GM19372 (cell line): ENCODE results near the gene SEC14L1.

ENCODE experiments used
- ATAC-seq: cut with Tn5 transposase; IDR thresholded peaks from one replicate; pipeline ENCODE4 v1.9.1; 2021; ENCODE audit warnings: mild to moderate bottlenecking, low read depth, moderate library complexity; ENCODE audit not compliant: unreplicated experiment

Gene SEC14L1

DNA sequence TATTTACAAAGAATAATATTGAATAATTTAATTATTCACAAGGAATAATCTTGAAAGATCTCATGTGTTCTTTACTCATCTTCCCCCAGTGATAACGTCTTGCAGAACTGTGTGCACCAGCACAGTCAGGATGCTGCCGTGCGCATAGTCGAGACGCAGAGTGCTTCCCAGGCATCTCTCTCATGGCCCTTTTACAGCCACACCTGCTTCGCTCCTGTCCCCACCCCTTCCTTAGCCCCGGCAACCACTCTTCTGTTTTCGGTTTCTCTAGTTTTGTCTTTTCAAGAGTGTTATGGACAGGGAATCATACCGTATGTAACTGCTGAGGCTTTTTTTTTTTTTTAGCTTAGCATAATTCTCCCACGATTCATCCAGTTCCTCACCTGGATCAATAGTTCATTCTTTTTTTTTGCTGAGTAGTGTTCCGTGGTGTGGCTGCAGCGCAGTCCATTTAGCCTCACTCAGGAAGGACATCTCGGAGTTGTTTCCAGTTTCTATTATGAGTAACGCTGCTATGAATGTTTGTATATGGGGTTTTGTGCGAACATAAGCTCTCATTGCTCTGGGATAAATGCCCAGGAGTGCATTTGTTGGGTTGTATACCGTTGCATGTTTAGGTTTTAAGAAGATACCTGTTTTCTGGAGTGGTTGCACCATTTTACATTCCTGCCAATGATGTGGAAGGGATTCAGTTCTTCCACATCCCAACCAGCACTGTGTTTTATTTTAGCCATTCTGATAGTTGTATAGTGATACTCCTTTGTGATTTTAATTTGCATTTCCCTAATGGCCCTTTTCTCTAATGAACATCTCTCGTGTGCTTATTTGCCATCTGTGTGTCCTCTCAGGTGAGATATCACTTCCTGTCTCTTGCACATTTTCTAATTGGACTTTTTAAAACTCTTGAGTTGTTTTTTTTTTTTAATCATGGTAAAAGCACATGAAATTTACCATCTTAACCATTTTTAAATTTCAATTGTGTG, 47.6 kb downstream of the SEC14L1 start:
- ATAC-seq = no peak

DNA sequence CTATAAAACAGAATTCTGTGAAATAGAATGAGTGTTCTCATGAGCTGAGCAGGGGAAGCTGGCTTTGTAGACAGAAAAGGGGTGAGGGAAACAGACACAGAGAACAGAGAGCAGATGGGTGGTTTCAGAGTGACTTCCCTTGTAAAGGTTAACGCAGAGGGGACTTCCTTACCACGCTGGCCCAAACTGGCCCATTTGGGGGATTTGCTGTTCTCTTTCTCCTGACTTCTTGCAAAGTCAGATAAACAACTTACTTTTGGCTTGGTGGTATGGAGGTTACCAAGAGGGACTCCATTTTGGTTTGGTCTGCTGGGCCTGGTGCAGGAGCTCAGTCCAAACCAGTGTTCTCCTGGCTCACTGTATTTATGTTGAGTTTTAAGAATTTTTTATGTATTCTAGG, 48.4 kb downstream of the SEC14L1 start:
- ATAC-seq = peak; percentile 79

DNA sequence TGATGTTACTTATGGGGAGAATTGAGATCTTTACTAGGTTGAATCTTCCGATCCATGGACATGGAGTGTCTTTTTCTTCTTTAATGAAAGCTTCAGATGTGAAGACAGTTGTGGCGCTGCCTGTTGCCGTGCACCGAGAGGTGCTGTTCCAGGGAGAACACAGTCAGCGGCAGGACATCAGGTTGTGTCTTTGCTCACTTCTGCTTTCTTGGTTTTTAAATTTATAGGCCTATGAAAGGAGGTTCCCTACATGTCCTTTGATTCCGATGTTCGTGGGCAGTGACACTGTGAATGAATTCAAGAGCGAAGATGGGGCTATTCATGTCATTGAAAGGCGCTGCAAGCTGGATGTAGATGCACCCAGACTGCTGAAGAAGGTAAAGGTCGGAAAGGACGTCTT, 49.8 kb downstream of the SEC14L1 start:
- no peak for ATAC-seq

DNA sequence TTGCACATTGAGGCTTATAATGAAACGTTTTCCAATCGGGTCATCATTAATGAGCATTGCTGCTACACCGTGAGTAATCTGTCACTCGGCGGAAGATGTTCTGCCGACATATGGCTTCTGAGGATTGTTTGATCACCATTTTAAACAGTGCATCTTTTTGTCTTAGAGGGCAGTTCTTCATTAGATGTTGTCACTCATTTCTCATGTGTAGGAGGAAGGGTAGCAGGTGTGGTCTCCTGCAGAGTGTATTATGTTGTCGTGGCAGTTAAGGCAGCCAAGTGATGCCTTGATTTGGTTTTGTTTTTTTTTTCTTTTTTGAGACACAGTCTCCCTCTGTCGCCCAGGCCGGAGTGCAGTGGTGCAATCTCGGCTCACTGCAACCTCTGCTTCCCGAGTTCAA, 50.5 kb downstream of the SEC14L1 start:
- no peak for ATAC-seq

DNA sequence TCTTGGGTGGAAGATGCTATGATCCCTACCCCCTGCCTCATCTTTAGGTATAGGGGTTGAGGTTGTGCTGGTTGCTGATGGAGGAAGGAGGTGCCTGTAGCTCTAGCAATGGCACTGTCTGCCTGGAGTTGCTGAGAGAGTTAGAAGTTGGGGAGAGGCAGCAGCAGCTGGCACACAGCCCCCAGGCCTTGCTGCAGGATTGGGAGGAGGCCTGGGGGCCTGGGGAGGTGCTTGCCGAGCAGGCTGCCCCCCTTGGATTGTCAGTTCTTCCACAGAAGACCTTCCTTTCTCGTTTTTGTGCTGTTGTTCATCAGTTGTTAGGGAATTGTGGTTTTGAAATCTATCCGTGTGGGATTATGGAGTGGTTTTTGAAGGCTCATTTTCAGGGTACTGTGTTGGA, 52.9 kb downstream of the SEC14L1 start:
- ATAC-seq = no peak

DNA sequence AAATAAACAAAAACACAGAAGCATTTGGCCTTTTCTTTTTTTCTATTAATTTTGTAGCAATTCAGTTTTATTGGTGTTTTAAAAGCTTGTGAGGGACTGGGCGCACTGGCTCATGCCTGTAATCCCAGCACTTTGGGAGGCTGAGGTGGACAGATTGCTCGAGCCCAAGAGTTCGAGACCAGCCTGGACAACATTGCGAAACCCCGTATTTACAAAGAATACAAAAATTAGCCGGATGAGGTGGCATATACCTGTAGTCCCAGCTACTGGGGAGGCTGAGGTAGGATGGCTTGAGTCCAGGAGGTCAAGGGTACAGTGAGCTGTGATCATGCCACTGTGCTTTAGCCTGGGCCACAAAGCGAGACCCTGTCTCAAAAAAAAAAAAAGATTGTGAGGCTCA, 53.4 kb downstream of the SEC14L1 start:
- no peak for ATAC-seq

GRCh38 chr17:77196251-77196650, 55.5 kb downstream of the SEC14L1 start:
- ATAC-seq = no peak

GRCh38 chr17:77197115-77197514, 56.3 kb downstream of the SEC14L1 start:
- ATAC-seq = no peak

GRCh38 chr17:77200711-77201110, 59.9 kb downstream of the SEC14L1 start:
- ATAC-seq = no peak

- no peak for ATAC-seq
These were observed 62.7 kb downstream of the SEC14L1 start for GRCh38 chr17:77203436-77203835.

GRCh38 chr17:77203846-77204245, 63.1 kb downstream of the SEC14L1 start:
- ATAC-seq = no peak

DNA sequence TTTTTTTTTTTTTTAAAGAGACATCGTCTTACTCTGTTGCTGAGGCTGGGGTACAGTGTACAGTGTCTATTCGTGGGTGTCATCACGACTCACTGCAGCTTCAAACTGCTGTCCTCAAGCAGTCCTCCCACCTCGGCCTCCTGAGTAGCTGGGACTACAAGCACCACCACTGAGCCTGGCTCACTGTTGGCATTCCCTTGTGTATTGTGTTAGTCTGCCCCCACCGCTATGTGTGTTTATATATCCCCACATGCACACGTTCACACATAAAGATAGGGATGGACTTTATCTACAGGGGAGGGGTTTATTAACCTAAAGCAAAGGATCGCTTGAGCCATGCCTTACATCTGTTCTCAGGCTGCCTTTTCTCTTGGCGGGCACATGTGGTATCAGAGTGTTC, 63.8 kb downstream of the SEC14L1 start:
- no peak for ATAC-seq

GRCh38 chr17:77205396-77206125, 64.8 kb downstream of the SEC14L1 start:
- no peak for ATAC-seq

DNA sequence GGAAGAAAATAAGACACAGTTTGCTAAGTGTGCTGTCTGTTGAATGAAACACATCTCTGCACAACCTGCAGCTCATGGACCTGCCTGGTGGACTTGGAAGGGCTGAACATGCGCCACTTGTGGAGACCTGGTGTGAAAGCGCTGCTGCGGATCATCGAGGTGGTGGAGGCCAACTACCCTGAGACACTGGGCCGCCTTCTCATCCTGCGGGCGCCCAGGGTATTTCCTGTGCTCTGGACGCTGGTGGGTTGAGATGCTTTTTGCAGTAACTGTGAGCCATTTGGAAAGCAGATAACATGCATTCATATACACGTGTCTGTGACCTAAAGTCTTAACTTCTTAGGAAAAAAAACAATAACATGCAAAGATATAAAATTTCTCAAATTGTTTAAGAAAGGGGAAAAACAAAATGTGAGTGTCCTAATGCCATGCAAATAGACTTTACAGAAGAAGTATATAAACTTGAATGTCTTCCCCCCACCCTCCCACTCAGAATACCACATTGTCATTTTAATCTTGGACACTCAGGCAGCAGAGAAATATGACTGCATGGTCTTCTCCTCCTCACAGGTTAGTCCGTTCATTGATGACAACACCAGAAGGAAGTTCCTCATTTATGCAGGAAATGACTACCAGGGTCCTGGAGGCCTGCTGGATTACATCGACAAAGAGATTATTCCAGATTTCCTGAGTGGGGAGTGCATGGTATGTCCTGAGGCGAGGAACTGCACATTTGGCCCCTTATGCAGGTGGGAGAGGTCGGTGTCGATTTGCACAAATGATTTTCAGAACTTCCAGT, 65.6 kb downstream of the SEC14L1 start:
- ATAC-seq = no peak

DNA sequence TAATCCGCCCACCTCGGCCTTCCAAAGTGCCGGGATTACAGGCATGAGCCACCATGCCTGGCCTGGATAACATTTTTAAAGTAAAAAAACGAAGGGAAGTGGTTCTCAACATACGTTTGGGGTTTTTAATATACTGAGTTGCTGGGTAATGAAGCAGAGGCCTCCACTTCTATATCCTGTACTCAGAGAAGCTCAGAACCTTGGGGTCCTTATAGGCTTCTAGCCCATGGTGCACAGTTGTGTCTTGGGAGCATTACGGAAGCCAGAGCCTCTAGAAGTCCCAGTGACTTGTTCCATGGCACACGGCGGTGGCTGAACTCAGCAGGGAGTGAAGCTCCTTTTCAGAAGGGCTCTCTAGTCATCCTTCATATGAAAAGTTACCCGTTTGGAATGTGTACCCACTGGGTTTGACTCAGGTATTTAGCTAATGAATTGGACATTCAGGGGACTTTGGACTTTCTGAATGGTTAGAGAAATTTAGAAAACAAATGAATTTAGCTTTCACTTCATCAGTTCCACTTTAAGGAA, 67.0 kb downstream of the SEC14L1 start:
- no peak for ATAC-seq

DNA sequence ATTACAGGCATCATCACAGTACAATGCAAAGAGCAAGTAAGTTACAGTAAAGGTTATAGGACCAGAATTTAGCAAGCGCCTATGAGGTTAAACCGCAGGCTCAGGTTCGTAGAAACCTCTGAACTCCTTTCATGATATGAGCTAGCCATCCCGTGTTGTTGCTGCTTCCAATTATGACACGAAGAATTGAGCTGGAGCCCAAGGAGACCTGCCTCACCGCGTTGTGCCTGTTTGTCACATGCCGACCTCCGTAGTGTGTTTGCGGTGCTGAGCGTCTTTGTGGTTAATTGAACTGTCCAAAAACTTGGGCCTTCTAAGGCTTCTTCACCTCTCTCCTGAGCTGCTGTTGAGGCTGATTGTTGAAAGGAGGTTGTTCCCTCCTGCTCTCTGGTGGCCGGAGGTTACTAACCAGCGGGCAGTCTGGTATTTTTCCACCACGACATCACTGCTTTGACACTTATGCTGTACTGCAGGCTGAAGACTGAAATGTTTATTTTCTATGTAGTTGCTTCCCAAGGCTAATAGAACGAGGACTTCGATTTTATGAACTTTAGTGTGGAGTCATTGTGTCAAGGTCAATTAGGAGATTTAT, 67.5 kb downstream of the SEC14L1 start:
- no peak for ATAC-seq

GRCh38 chr17:77208856-77209255, 68.1 kb downstream of the SEC14L1 start:
- ATAC-seq = no peak

- ATAC-seq = no peak
These were observed 68.6 kb downstream of the SEC14L1 start for GRCh38 chr17:77209330-77209748.

- no peak for ATAC-seq
These were observed 69.6 kb downstream of the SEC14L1 start for GRCh38 chr17:77210331-77210730.

DNA sequence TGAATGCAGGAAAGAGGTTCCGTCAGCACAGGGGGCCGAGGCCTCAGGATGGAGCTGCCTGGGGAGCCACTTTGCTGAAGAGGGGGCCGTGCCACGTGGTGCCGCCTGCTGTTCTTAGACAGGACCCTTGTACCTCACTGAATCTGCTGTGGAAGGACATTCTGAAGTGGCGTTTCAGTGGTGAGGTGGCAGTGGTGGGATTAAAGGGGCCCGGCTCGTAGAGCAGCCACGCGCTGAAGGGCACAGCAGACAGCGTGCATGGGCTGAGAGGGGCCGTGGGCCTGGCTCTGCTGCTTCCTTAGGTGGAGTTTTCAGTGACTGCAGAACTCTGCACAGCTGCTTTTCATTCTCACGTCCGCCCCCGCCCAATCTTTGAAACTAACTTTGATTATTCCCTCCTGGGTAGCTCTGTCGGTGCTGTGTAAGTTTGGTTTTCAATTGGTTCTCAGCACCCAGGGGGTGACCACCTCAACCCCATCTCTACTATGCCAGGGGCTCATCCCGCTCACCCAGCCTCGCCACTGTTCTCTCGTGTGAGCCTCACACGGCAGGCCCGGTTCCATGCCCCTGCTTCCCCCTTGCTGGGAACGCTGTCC, 70.3 kb downstream of the SEC14L1 start:
- no peak for ATAC-seq
